PC-9 (cell line): Measurements from ENCODE around the gene SLC25A44. TPM values are rescaled to one million over a fixed set of nuclear protein-coding genes. Genes with fewer than 3 reads are reported as not detected.

Experiments
- BruUV-seq: library from RNA; stranded (reverse); fragments of 400-500 nt; replicated peaks from 2 replicates; lab custom pipeline; 2021; lab: Mats Ljungman, UMichigan
- CTCF ChIA-PET: fragments of 300-600 bp; sonication (Branson Sonifier 250); formaldehyde crosslinking; loops from one replicate; lab custom pipeline; 2022; ENCODE audit warnings: antibody characterized with exemption; lab: Charles Lee
- POLR2A ChIA-PET: fragments of 300-600 bp; sonication (Branson Sonifier 250); formaldehyde crosslinking; loops from one replicate; lab custom pipeline; 2022; ENCODE audit warnings: antibody characterized with exemption; ENCODE audit not compliant: unreplicated experiment; lab: Charles Lee
- DNase-seq, 2 experiments: peaks; one replicate each; pipeline versions ENCODE4 v3.0.0 to v3.0.0-alpha.2; 2015 to 2022; ENCODE audit warnings: mixed read lengths in 1 of 2
- H2AFZ ChIP-seq: fragments of 200-600 bp; sonication (generic); 2 replicates; pipeline ENCODE4 v1.8.1; 2017; ENCODE audit warnings: antibody characterized with exemption
- H3F3A ChIP-seq: fragments of 200-600 bp; sonication (generic); 2 replicates; pipeline ENCODE4 v1.8.1; 2017; ENCODE audit warnings: antibody characterized with exemption, mild to moderate bottlenecking, low read depth; ENCODE audit not compliant: insufficient read depth
- H3K27ac ChIP-seq: fragments of 200-600 bp; sonication (generic); 2 replicates; pipeline ENCODE4 v1.6.1; 2016; ENCODE audit warnings: mixed run types
- H3K27me3 ChIP-seq: fragments of 200-600 bp; sonication (generic); 2 replicates; pipeline ENCODE4 v1.6.1; 2016; ENCODE audit warnings: low read depth, mixed run types; ENCODE audit not compliant: insufficient read depth
- H3K36me3 ChIP-seq: fragments of 200-600 bp; sonication (generic); 2 replicates; pipeline ENCODE4 v1.6.1; 2016; ENCODE audit warnings: low read depth, mixed run types
- H3K4me1 ChIP-seq: fragments of 200-600 bp; sonication (generic); replicated peaks from 2 replicates; pipeline ENCODE4 v1.6.1; 2016; ENCODE audit warnings: mixed run types; ENCODE audit not compliant: insufficient read depth
- H3K4me2 ChIP-seq: fragments of 200-600 bp; sonication (generic); 2 replicates; pipeline ENCODE4 v1.6.1; 2017; ENCODE audit warnings: mixed run types
- H3K4me3 ChIP-seq: fragments of 200-600 bp; sonication (generic); 2 replicates; pipeline ENCODE4 v1.6.1; 2016; ENCODE audit warnings: mixed run types
- H3K79me2 ChIP-seq: fragments of 200-600 bp; sonication (generic); 2 replicates; pipeline ENCODE4 v1.6.1; 2017; ENCODE audit warnings: low read depth, mixed run types
- H3K9me2 ChIP-seq: fragments of 200-600 bp; sonication (generic); 2 replicates; pipeline ENCODE4 v1.8.1; 2017; ENCODE audit warnings: mild to moderate bottlenecking; ENCODE audit not compliant: insufficient read depth
- H3K9me3 ChIP-seq: fragments of 200-600 bp; sonication (generic); 2 replicates; pipeline ENCODE4 v1.8.1; 2016; ENCODE audit warnings: low read depth; ENCODE audit not compliant: insufficient read depth
- H4K20me1 ChIP-seq: fragments of 200-600 bp; sonication (generic); 2 replicates; pipeline ENCODE4 v1.8.1; 2017; ENCODE audit not compliant: insufficient read depth
- EZH2 ChIP-seq: fragments of 200-600 bp; sonication (generic); IDR thresholded peaks from 2 replicates; pipeline ENCODE4 v1.8.0; 2017; ENCODE audit warnings: antibody characterized with exemption, low read depth
- intact Hi-C: fragments of 100-400 bp; cut with micrococcal nuclease; formaldehyde crosslinking; loops from one replicate; pipeline ENCODE4 v1.10.0; 2022; ENCODE audit not compliant: unreplicated experiment
- total RNA-seq: library from RNA; stranded (reverse); gene quantifications from 2 replicates; pipeline ENCODE4 v1.2.3, GENCODE V29; 2021
- TF ChIP-seq, protein P1 (sequence below): fragments of 200-600 bp; sonication (generic); conservative IDR thresholded peaks from 2 replicates; pipeline ENCODE4 v1.6.1; 2017; ENCODE audit warnings: mixed run types, antibody characterized with exemption, mild to moderate bottlenecking, moderate library complexity

SLC25A44 gene
- total RNA-seq, 1 experiment from 2014 or later: 20.2 TPM

DNA sequence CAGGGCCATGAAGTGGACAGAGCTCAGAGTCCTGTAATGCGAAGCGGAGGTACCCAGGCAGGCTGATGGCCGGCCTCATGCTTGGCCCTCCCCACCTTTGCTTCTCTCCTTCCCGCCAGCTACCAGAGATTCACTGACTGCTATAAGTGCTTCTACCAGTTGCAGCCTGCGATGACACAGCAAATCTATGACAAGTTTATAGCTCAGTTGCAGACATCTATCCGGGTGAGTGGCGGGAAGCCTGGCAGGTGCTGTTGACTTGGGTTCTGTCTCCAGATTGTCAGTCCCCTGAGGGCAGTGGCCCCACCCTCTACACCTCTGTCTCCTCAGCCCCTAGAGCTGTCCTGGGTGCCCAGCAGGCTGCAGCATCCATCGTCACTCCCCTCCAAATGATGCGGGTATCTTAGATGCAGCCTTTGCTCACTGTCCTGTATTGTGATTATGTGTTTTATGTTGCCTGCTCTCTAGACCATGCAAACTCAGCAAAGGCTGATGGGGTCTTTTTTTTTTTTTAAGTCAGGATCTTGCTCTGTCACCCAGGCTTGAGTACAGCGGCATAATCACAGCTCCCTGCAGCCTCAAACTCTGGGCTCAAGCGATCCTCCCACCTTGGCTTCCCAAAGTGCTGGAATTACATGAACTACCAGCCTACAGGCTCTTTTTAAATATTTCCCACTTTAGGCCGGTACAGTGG lies 38.4 kb downstream of the SLC25A44 start:
- ChIA-PET CTCF (interaction anchor here (0.6 kb wide), 2 partner anchors 63 to 173 kb away, joined by 3 to 7 read pairs; no protein-coding TSS in a partner anchor), POLR2A (no interaction called here)
- no peak overlapping the region for H3K27ac ChIP-seq
- no TSS peak for BruUV-seq
- H3K4me3 ChIP-seq: no peak overlapping the region
- intact Hi-C loops: no loop called here
- no peak overlapping the region for H2AFZ ChIP-seq
- H3K27me3 ChIP-seq: no peaks in the 10 kb centered on the region
- H3K79me2 ChIP-seq: no peaks in the 10 kb centered on the region
- no peak overlapping the region for H3K4me2 ChIP-seq
- no peaks in the 10 kb centered on the region for H3F3A ChIP-seq
- H3K4me1 ChIP-seq: no peaks in the 10 kb centered on the region
- H3K9me2 ChIP-seq: no peaks in the 10 kb centered on the region
- H3K9me3 ChIP-seq: no peaks in the 10 kb centered on the region
- H3K36me3 ChIP-seq: no peaks in the 10 kb centered on the region; the same call in 1 of the 2 replicates
- H4K20me1 ChIP-seq: no peaks in the 10 kb centered on the region
- TF ChIP-seq, protein P1, sequence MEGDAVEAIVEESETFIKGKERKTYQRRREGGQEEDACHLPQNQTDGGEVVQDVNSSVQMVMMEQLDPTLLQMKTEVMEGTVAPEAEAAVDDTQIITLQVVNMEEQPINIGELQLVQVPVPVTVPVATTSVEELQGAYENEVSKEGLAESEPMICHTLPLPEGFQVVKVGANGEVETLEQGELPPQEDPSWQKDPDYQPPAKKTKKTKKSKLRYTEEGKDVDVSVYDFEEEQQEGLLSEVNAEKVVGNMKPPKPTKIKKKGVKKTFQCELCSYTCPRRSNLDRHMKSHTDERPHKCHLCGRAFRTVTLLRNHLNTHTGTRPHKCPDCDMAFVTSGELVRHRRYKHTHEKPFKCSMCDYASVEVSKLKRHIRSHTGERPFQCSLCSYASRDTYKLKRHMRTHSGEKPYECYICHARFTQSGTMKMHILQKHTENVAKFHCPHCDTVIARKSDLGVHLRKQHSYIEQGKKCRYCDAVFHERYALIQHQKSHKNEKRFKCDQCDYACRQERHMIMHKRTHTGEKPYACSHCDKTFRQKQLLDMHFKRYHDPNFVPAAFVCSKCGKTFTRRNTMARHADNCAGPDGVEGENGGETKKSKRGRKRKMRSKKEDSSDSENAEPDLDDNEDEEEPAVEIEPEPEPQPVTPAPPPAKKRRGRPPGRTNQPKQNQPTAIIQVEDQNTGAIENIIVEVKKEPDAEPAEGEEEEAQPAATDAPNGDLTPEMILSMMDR: no peak
- no peak for TF ChIP-seq EZH2
- no peak for DNase-seq

DNA sequence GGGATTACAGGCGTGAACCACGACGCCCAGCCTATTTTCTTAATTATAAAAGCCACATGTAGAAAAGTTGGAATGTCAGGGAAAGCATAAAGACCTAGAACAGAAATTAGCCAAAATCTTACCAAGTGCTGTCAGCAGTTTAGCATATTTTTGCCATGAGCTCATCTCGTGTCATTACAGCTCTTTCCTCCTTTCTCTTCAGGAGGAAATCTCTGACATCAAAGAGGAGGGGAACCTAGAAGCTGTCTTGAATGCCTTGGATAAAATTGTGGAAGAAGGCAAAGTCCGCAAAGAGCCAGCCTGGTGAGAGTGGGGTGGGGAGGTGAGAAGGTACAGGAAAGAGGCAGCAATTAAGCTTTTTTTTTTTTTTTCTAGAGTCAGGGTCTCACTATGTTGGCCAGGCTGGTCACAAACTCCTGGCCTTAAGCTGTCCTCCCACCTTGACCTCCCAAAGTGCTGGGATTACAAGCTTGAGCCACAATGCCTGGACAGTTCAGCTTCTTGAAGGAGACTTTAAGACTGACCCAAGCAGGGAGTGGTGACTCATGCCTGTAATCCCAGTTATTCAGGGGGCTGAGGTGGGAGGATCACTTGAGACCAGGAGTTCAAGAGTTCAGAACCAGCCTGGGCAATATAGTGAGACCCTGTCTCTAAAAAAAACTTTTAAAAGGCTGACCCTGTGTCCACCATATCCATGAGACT lies 39.7 kb downstream of the SLC25A44 start:
- TF ChIP-seq, protein P1: no peak
- no peak for TF ChIP-seq EZH2
- Histone ChIP-seq H4K20me1 (no peaks in the 10 kb centered on the region), H3K4me1 (no peaks in the 10 kb centered on the region), H3K36me3 (no peaks in the 10 kb centered on the region; the same call in 1 of the 2 replicates), H3K27me3 (no peaks in the 10 kb centered on the region), H3K4me2 (no peak overlapping the region), H3K79me2 (no peaks in the 10 kb centered on the region), H3K27ac (no peak overlapping the region), H3K9me2 (no peaks in the 10 kb centered on the region), H3F3A (no peaks in the 10 kb centered on the region), H3K4me3 (no peak overlapping the region), H3K9me3 (no peaks in the 10 kb centered on the region), H2AFZ (no peak overlapping the region)
- no TSS peak for BruUV-seq
- intact Hi-C loops: no loop called here
- ChIA-PET POLR2A (interaction anchor here (0.6 to 0.9 kb wide), 2 partner anchors 88 to 115 kb away, joined by 4 read pairs; no protein-coding TSS in a partner anchor), CTCF (interaction anchor here (0.6 to 1.3 kb wide), 3 partner anchors 62 to 135 kb away, joined by 3 to 14 read pairs (median 9); no protein-coding TSS in a partner anchor)
- DNase-seq: no peak

DNA sequence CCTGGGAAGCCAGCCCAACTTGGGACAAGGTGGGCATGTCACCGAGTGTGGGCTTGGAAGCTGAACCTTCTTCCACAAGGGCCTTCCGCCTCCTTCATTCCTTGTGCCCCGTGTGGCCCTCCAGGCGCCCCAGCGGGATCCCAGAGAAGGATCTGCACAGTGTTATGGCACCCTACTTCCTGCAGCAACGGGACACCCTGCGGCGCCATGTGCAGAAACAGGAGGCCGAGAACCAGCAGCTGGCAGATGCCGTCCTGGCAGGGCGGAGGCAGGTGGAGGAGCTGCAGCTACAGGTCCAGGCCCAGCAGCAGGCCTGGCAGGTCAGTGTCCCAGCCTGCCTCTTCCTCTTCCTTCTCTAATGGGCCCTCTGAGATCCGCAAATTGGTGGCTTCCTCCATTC lies 42.3 kb downstream of the SLC25A44 start:
- no peaks in the 10 kb centered on the region for H3K9me3 ChIP-seq
- no TSS peak for BruUV-seq
- DNase-seq: no peak
- H3K4me1 ChIP-seq: no peaks in the 10 kb centered on the region
- no peaks in the 10 kb centered on the region for H3K79me2 ChIP-seq
- ChIA-PET CTCF (no interaction called here), POLR2A (no interaction called here)
- H3K4me2 ChIP-seq: no peak overlapping the region
- H3K36me3 ChIP-seq: no peaks in the 10 kb centered on the region; the same call in 1 of the 2 replicates
- no peaks in the 10 kb centered on the region for H3F3A ChIP-seq
- H3K9me2 ChIP-seq: no peaks in the 10 kb centered on the region
- no peak overlapping the region for H3K4me3 ChIP-seq
- H3K27ac ChIP-seq: no peak overlapping the region
- H3K27me3 ChIP-seq: no peaks in the 10 kb centered on the region
- no peak overlapping the region for H2AFZ ChIP-seq
- TF ChIP-seq, protein P1: no peak
- TF ChIP-seq EZH2: no peak
- intact Hi-C loops: no loop called here
- no peaks in the 10 kb centered on the region for H4K20me1 ChIP-seq
